Activated CD4-positive, alpha-beta T cell treated with anti-CD3 and anti-CD28 coated beads, Interleukin-2, amount 50 U/mL, for 1 hour (primary cell): ENCODE results near the gene LRRK1.

Experiments
- DNase-seq: peaks from one replicate; pipeline ENCODE4 v3.0.0-alpha.2; 2020

LRRK1 gene

DNA sequence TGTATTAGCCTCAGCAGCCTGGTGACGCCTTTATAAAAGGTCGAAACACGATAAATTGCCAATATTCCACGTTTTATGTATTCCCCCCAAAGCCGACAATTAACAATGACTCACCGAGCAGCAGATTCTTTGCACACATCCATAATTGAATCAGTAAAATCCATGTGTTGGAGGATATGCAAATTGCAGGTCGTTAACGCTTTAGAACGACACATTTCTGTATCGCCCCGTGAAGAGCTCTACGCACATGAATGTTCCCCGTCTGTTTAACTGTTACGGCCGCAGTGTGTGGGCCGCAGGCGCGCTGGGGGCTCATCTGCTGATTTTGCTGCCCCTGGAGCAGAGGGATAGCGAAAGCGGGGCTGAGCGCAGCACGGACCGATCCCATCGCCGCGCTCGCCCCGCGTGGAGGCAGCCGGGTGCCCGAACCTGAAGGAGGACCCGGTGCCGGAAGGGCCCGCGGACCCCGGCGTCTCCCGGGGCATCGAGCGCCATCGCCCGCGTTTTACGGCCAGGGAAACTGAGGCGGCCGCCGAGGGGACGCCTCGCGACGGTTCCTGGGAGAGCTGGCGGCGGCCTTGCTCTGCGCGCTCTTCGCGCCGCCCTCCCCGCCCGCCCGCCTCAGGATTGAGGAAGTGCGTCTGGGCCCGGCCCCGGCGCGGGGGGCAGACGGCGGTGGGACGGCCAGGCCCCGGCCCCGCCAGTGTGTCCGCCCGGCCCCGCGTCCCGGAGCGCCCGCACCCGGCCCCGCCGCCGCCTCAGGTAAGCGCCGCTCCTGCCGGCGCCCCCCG, at the start of gene LRRK1:
TSS of gene LRRK1 (plus strand) at position 668 of the 791 bp plus-strand sequence. CDS start 5,276 bp downstream, outside the sequence.
- no peak for DNase-seq

- DNase-seq = peak; percentile 31
These were observed 46.0 kb upstream of the LRRK1 start for GRCh38 chr15:100873029-100873677.

- no peak for DNase-seq
These were observed 43.7 kb upstream of the LRRK1 start for GRCh38 chr15:100875495-100875894.

GRCh38 chr15:100875976-100876375, 43.2 kb upstream of the LRRK1 start:
- no peak for DNase-seq

GRCh38 chr15:100877551-100877950, 41.6 kb upstream of the LRRK1 start:
- no peak for DNase-seq

DNA sequence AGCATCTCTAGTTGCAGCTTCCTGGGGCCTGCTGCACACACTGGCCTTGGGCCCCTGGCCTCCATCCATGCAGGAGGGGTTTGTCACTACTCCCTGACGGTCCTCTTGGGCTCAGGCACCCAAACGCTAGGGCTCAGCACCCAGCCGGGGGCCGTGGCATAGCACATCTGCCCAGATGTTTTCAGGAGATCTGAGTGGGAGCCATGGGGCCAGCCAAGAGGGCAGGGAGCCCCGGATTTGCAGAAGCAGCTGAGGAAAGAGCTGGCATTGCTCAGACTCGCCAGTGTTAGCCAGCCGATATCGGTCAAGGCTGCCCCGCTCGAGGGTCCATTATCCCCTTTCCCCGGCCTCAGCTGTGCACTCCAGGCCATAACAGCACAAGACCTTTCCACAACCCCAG, 41.0 kb upstream of the LRRK1 start:
- DNase-seq = no peak

GRCh38 chr15:100878648-100879047, 40.5 kb upstream of the LRRK1 start:
- no peak for DNase-seq

DNA sequence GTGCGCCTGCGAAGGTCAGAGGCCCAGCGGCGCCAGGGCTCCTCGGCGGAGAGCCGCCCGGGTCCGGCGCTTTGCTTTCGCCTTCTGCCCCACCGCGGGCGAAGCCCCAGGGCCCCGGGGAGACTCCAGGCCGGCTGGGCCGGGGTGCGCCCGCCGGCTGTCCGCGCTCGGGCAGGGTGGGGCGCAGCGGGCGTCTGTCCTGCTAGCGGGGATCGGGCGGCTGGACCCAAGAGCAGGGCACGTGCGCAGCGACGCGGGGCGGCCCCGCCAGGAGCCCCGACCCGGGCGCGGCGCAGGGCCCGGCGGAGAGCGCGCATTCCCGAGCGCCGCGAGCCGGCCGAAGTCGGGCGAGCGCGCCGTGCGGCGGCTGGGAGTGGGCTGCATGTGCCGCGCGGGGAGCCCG, 40.1 kb upstream of the LRRK1 start:
- DNase-seq = no peak

- no peak for DNase-seq
These were observed 39.6 kb upstream of the LRRK1 start, which contains the start of gene ALDH1A3 for GRCh38 chr15:100879464-100880138. ALDH1A3 (plus strand) TSS chr15:100879831; CDS start chr15:100879908, 77 bp downstream.

DNA sequence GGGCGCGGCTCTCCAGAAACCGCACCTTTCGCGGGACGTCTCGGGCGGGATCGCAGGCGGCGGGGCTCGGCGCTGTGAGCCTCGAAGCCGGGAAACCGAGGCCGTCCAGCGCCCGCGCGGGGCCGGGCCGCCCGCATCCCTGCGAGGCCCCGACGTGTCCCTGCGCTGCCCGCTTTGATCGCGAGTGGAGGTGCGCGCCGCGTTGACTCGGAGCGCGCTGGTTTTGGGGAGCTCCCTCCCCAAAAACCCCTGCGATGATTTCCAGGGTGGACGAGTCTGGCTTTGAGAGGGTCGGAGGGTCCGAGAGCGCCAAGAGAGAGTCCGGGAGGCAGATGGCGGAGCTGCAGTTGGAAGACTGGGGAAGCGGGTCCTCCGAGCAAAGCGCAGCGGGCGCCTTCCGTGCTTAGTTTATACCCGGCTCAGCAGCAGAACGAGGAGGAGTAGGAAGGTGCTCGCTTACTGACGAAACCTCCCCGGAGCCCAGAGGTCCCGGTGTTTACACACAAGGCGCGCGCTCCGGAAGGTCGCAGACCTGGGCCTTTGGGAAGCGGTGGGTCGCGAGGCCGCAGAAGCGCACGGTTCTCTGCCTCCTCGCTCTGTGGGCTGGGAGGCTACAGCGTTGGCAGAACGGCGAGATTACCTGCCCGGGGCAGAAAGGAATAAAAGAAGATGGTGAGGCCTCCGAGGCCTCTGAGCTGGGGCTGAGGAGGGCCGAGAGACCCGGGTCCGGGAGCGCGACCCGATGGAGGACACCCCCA, 38.8 kb upstream of the LRRK1 start:
- DNase-seq = no peak

- no peak for DNase-seq
These were observed 38.3 kb upstream of the LRRK1 start for GRCh38 chr15:100880897-100881242.

DNA sequence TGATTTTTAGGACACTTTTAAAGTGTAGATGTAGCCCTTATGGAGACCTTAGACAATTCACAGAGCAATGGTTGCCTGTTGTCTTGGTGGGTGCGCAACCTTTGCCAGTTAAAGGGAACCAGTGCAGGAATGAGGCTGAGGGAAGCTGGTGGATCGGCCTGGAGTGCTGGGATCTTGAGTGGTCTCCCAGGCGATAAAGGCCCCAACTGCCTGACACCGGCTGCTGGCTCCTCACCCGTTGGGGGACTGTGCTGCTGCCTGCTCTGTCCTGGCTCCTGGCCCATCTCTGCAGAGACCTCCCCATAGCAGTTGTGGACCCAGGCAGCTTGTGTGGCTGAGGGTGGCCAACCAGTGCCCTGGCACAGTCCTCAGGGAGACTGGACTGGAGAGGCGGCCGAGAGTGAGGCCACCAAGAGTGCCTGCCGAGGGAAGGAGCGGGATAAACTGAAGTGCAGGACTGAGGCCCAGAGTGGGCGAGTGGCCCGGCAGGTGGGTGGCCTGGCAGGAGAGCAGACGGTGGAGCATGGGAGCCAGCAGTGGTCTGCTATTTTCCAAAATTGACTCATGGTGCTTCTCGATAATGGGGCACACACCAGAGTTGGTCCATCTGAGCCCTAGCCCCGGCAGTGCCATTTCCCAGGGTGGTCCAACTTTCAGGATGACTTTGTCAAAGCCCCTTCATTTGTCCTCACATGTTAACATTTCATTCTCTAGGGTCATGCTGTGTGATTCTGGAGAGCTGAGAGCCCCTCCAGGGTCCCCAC, 37.4 kb upstream of the LRRK1 start:
- no peak for DNase-seq

GRCh38 chr15:100885116-100885515, 34.0 kb upstream of the LRRK1 start:
- DNase-seq = no peak

- no peak for DNase-seq
These were observed 33.3 kb upstream of the LRRK1 start for GRCh38 chr15:100885811-100886210.

GRCh38 chr15:100887211-100887913, 31.8 kb upstream of the LRRK1 start:
- no peak for DNase-seq

DNA sequence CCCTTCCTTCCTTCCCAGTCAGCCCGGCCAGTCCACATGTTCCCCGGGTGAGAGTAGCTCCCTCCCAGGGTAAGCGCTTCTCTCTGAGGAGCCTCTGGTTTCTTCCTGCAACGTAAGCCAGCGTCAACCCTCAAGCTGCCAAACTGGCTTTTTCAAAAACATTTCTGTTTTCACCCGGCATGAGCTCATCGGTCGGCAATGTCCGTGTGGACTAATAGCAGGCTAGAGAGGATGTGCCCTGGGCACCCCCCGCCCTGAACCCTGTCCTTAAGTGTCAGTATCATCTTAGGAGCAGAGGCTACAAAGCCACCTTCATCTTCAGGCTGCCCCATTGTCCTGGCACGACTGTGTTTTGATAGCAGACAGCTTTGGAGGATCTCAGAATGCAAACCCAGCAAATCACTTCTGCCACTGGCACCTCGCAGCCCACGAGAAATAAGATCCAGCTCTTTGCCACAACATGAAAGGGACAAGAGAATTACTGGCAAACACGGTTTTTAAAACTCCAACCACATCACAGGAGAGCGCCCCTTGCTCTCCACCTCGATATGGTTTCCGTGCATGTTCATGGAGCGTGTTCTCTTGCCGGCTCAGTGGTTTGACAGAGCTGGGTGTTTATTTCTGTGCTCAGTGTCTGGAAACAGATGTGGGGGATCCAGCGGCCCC, 29.6 kb upstream of the LRRK1 start:
- no peak for DNase-seq

DNA sequence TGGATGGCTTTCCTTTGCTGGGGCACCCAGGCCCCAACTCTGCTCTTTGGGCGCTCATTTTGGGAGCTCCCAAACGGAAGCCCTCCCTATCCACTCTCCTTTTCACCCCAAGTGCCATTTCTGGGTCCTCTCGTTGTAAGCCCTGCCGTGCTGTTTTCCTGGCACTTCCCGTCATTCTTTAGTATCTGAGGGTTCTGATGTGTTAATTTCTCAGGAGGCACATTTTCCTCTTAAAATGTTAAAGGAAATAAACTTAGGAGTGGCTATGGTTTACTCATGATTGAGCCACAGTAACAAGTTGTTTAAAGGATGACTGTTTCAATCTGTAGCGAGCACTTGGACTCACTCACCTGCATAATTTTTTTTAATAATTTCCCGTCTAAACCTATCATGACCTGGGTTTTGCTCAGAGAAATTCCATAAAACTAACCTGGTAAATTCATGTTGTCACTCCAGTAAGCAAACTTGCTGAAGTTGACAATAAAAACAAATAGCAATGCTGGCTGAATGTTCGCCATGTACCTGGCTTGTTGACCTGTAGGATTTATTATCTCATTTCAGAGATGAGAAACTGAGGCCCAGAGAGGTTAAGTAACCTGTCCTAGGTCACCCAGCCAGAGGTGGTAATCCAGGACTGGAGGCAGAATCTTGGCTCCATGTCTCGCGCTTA, 29.0 kb upstream of the LRRK1 start:
- no peak for DNase-seq

- DNase-seq = no peak
These were observed 28.3 kb upstream of the LRRK1 start for GRCh38 chr15:100890850-100891249.

DNA sequence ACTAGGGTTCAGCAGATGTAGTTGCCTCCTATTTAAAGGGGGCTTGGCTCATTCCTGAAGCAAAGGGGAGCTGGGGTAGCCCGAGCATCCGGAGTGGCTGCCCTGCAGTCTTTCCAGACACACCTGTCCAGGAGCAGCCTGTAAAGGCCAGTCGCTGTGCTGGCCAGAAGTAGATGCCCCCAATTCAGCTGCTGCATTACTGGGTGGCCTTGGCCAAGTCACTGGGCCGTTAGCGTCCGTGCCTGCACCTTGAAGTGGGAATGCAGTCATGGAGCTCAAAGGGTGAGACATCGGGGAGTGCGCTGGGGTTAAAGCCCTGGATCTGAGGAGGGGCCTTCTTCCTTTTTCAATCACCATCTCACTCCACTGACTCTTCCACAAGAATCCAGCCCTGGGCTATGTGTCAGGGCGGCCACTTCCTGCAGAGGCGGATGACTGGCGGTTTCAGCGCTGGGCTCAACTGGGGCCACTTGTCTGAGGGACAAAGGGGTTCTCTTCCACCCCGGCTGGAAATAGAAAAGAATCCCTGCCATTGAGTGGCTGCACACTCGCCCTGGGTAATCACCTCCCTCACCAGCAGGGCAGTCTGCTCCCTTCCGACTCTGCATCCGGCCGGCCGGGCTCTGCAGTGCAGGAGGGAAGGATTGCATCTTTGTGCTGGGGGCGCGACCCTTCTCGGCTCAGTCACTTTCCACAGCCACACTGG, 27.7 kb upstream of the LRRK1 start:
- no peak for DNase-seq

- no peak for DNase-seq
These were observed 27.2 kb upstream of the LRRK1 start for GRCh38 chr15:100892013-100892355.
